Osteocyte (in vitro differentiated cells): ENCODE measurements around the gene TMEM17. TPM values are rescaled to one million over a fixed set of nuclear protein-coding genes. Genes with fewer than 3 reads are reported as not detected.

Experiments
- DNase-seq: peaks from one replicate; pipeline ENCODE4 v3.0.0; 2021; ENCODE audit warnings: mixed read lengths; ENCODE audit not compliant: unreplicated experiment; ENCODE audit errors: extremely low spot score
- H3K27ac Mint-ChIP-seq: one replicate; pipeline ENCODE4 v1.8.0; 2021; ENCODE audit warnings: mild to moderate bottlenecking, mixed read lengths; ENCODE audit not compliant: unreplicated experiment
- H3K27me3 Mint-ChIP-seq: one replicate; pipeline ENCODE4 v1.8.0; 2021; ENCODE audit warnings: mixed read lengths; ENCODE audit not compliant: unreplicated experiment
- H3K36me3 Mint-ChIP-seq: one replicate; pipeline ENCODE4 v1.8.0; 2021; ENCODE audit warnings: mixed read lengths; ENCODE audit not compliant: unreplicated experiment
- H3K4me1 Mint-ChIP-seq: one replicate; pipeline ENCODE4 v1.8.0; 2021; ENCODE audit warnings: mixed read lengths; ENCODE audit not compliant: unreplicated experiment
- H3K4me3 Mint-ChIP-seq: one replicate; pipeline ENCODE4 v1.8.0; 2021; ENCODE audit warnings: mild to moderate bottlenecking, moderate library complexity, mixed read lengths; ENCODE audit not compliant: unreplicated experiment
- H3K9me3 Mint-ChIP-seq: one replicate; pipeline ENCODE4 v1.8.0; 2021; ENCODE audit warnings: mixed read lengths; ENCODE audit not compliant: unreplicated experiment
- total RNA-seq: library from RNA; stranded (reverse); gene quantifications from 2 replicates; pipeline ENCODE4 v1.2.1, GENCODE V29; 2021
- TF ChIP-seq, protein P1 (sequence below): fragments of 200-600 bp; sonication (generic); IDR thresholded peaks from 2 replicates; pipeline ENCODE4 v1.5.0; 2021; ENCODE audit warnings: antibody characterized with exemption, mild to moderate bottlenecking, moderate library complexity

Gene TMEM17
- total RNA-seq, 1 donor from 2014 or later: 2.1 TPM

DNA sequence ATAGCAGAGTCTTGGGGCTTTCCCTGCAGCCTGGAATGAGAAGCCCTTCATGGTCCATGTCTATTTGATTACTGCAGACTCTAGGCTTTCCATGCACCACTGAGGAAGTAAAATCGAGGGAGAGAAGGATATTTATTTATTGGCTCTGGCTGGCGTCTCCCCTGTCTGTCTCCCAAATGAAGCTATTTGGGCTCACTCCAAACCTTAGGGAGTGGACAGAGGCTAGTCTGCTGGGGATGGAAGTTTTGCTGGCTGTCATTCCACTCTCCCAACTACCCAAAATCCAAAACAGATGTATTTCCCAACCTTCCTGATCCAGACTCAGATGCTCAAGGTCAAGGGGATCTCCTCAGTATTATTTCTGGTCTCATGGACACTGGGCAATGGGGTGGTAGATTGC, 33.7 kb downstream of the TMEM17 start:
- Mint-ChIP-seq H3K4me1 (peaks cover 20% of the 10 kb centered on the region), H3K27ac (no peak overlapping the region), H3K36me3 (no peaks in the 10 kb centered on the region), H3K9me3 (no peaks in the 10 kb centered on the region), H3K4me3 (no peak overlapping the region), H3K27me3 (peaks cover 6% of the 10 kb centered on the region)
- TF ChIP-seq, protein P1, sequence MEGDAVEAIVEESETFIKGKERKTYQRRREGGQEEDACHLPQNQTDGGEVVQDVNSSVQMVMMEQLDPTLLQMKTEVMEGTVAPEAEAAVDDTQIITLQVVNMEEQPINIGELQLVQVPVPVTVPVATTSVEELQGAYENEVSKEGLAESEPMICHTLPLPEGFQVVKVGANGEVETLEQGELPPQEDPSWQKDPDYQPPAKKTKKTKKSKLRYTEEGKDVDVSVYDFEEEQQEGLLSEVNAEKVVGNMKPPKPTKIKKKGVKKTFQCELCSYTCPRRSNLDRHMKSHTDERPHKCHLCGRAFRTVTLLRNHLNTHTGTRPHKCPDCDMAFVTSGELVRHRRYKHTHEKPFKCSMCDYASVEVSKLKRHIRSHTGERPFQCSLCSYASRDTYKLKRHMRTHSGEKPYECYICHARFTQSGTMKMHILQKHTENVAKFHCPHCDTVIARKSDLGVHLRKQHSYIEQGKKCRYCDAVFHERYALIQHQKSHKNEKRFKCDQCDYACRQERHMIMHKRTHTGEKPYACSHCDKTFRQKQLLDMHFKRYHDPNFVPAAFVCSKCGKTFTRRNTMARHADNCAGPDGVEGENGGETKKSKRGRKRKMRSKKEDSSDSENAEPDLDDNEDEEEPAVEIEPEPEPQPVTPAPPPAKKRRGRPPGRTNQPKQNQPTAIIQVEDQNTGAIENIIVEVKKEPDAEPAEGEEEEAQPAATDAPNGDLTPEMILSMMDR: no peak
- DNase-seq: no peak

DNA sequence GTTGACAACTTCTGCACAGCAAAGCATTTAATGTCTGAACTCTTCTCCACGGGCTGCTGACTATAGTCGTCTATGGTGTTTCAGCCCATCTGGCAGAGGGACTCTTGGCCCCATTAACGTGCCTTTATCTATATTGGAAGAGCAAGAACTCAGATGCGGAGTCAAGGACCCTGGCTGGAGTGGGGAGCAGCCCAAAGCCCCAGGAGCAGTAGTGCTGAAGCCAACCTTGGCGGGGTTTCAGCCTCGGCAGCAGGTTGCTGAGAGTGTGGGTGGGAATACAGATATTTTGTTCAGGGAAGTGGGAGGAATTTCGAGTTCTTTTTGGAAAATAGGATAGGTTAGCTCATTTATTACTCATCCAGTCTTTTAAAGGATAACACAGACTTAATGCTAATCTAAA, 34.2 kb downstream of the TMEM17 start:
- Mint-ChIP-seq H3K36me3 (no peaks in the 10 kb centered on the region), H3K9me3 (no peaks in the 10 kb centered on the region), H3K27me3 (peaks cover 6% of the 10 kb centered on the region), H3K4me1 (peaks cover 20% of the 10 kb centered on the region), H3K4me3 (no peak overlapping the region), H3K27ac (no peak overlapping the region)
- TF ChIP-seq, protein P1: no peak
- no peak for DNase-seq

DNA sequence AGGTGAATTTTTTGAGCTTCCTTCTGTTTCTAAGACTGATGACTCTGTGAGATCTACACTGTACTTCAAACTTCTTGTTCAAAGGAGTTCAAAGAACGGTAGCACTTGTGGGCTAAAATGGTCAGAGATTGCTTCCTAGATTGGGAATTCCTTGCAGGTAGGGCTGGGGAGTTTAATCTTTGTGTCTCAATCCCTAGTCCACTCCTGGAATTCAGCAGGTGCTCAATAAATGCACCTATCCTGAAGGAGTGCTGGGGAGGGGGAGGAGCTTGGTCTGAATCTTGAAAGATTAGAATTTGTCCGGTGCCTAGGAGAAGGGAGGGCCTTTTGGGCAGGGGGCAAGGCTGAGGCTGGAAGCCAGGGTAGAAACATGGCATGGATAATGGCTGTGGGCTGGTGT, 34.6 kb downstream of the TMEM17 start:
- peaks cover 16% of the 10 kb centered on the region for H3K4me1 Mint-ChIP-seq
- H3K4me3 Mint-ChIP-seq: no peak overlapping the region

DNA sequence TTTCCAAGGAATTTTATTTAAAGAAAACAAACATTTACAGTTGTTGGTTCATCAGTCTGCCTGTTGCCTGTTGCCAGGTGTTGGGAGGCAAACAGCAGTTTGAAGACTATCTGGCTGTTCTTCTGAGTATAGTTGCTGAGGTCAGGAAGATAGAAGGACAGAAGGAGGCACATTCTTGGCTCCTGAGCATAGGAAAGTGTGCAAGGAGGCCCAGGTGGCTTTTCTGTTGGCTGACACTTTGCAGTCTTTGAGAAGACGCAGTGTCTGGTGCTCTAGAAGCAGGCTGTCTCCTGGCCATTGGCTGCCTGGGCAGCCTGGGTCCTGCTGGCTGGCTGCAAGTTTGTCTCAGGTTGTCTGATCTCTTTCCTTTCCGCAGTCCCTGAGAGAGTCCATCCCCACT, 36.4 kb downstream of the TMEM17 start:
- Mint-ChIP-seq H3K4me3 (no peak overlapping the region), H3K9me3 (no peaks in the 10 kb centered on the region), H3K36me3 (no peaks in the 10 kb centered on the region), H3K27me3 (peaks cover 6% of the 10 kb centered on the region), H3K27ac (no peak overlapping the region), H3K4me1 (peaks cover 3% of the 10 kb centered on the region)
- DNase-seq: no peak
- TF ChIP-seq, protein P1: no peak

More for the DNA sequence above, 34.6 kb downstream of the TMEM17 start:
- Mint-ChIP-seq H3K27me3 (peaks cover 6% of the 10 kb centered on the region), H3K36me3 (no peaks in the 10 kb centered on the region), H3K27ac (no peak overlapping the region), H3K9me3 (no peaks in the 10 kb centered on the region)
- TF ChIP-seq, protein P1: no peak
- no peak for DNase-seq

- Mint-ChIP-seq H3K36me3 (no peaks in the 10 kb centered on the region), H3K4me1 (peaks cover 3% of the 10 kb centered on the region), H3K4me3 (no peak overlapping the region), H3K27ac (no peak overlapping the region), H3K27me3 (peaks cover 6% of the 10 kb centered on the region), H3K9me3 (no peaks in the 10 kb centered on the region)
- TF ChIP-seq, protein P1: no peak
- no peak for DNase-seq
These were observed 36.9 kb downstream of the TMEM17 start for GRCh38 chr2:62469114-62469513.
